Breast epithelium (tissue), 4 donors: Measurements from ENCODE around the gene PCARE. TPM values are rescaled to one million over a fixed set of nuclear protein-coding genes. Genes with fewer than 3 reads are reported as not detected.

ENCODE experiments used
- DNase-seq, 2 donors: peaks; one replicate each; pipeline ENCODE4 v3.0.0-alpha.2; 2019; ENCODE audit warnings: low spot score in 2 of 2
- H3K27ac ChIP-seq, 2 donors: fragments of 200-600 bp; sonication (generic) in 1 of 2; one replicate each; pipeline ENCODE4 v1.5.1; 2016 to 2019; ENCODE audit warnings: mild to moderate bottlenecking in 1 of 2
- H3K27me3 ChIP-seq, 2 donors: fragments of 200-600 bp; sonication (generic) in 1 of 2; one replicate each; pipeline versions ENCODE4 v1.5.1 to v1.6.0; 2017 to 2019; ENCODE audit warnings: control low read depth in 1 of 2, mild to moderate bottlenecking in 1 of 2
- H3K36me3 ChIP-seq: fragments of 200-600 bp; one replicate; pipeline ENCODE4 v1.5.1; 2019
- H3K4me1 ChIP-seq, 2 donors: fragments of 200-600 bp; sonication (generic); one replicate each; pipeline ENCODE4 v1.5.1; 2016 to 2019; ENCODE audit warnings: control low read depth in 1 of 2
- H3K4me3 ChIP-seq, 3 donors: fragments of 200-600 bp; sonication (generic); 1 replicate in 2 of 3; 2 replicates in 1 of 3; pipeline ENCODE4 v1.5.1; 2016 to 2019; ENCODE audit warnings: mild to moderate bottlenecking in 3 of 3, moderate library complexity in 2 of 3
- H3K9me3 ChIP-seq, 2 donors: fragments of 200-600 bp; sonication (generic) in 1 of 2; one replicate each; pipeline ENCODE4 v1.5.1; 2016 to 2019; ENCODE audit warnings: control low read depth in 1 of 2
- CTCF ChIP-seq, 3 donors: fragments of 450-650 bp; IDR thresholded peaks; one replicate each; pipeline ENCODE4 v1.5.1; 2016 to 2017; ENCODE audit warnings: antibody characterized with exemption in 3 of 3, mild to moderate bottlenecking in 3 of 3, moderate library complexity in 3 of 3
- POLR2A ChIP-seq: fragments of 450-650 bp; IDR thresholded peaks from one replicate; pipeline ENCODE4 v1.6.1; 2016; ENCODE audit warnings: antibody characterized with exemption, mild to moderate bottlenecking, moderate library complexity
- POLR2AphosphoS5 ChIP-seq, 3 donors: sonication (generic); formaldehyde crosslinking; IDR thresholded peaks; one replicate each; pipeline ENCODE4 v1.6.1; 2017; ENCODE audit warnings: antibody characterized with exemption in 3 of 3
- intact Hi-C: fragments of 100-400 bp; cut with DNase I; formaldehyde crosslinking; loops from one replicate; pipeline ENCODE4 v1.15.1; 2023; ENCODE audit warnings: low total_unique reads
- total RNA-seq, 3 donors: library from RNA; depleted of rRNA; stranded (reverse); fragments of >200 nt; gene quantifications; one replicate each; pipeline ENCODE4 v1.1.0, GENCODE V29; 2016

Gene PCARE
- total RNA-seq, 3 donors from 2014 or later = not detected

- Histone ChIP-seq H3K27me3 (no peaks in the 10 kb centered on the region), H3K36me3 (no peaks in the 10 kb centered on the region), H3K4me3 (no peak overlapping the region), H3K4me1 (peaks cover 0 to 7% of the 10 kb centered on the region in 2 donors), H3K27ac (peak overlapping the region in 1 of 2 donors; percentile 55), H3K9me3 (no peaks in the 10 kb centered on the region)
- intact Hi-C loops = no loop called here
- TF ChIP-seq CTCF (IDR thresholded peaks at IDR 0.05) (no peak), POLR2A (no peak), POLR2AphosphoS5 (IDR thresholded peaks at IDR 0.05) (no peak)
- DNase-seq = no peak
Measured at GRCh38 chr2:29014811-29015421, 59.4 kb downstream of the PCARE start.

GRCh38 chr2:29014331-29014730, 60.0 kb downstream of the PCARE start:
- Histone ChIP-seq H3K4me1 (peaks cover 0 to 7% of the 10 kb centered on the region in 2 donors), H3K36me3 (no peaks in the 10 kb centered on the region), H3K27me3 (no peaks in the 10 kb centered on the region), H3K27ac (no peak overlapping the region), H3K4me3 (no peak overlapping the region), H3K9me3 (no peaks in the 10 kb centered on the region)
- no peak for TF ChIP-seq POLR2AphosphoS5 (IDR thresholded peaks at IDR 0.05)
- TF ChIP-seq POLR2A = no peak
- TF ChIP-seq CTCF (IDR thresholded peaks at IDR 0.05) = no peak
- DNase-seq = no peak
- intact Hi-C loops = no loop called here

- no peaks in the 10 kb centered on the region for H3K9me3 ChIP-seq
- no peaks in the 10 kb centered on the region for H3K36me3 ChIP-seq
- TF ChIP-seq CTCF (IDR thresholded peaks at IDR 0.05) (no peak), POLR2A (no peak), POLR2AphosphoS5 (IDR thresholded peaks at IDR 0.05) (no peak)
- H3K4me3 ChIP-seq = no peak overlapping the region
- intact Hi-C loops = no loop called here
- H3K4me1 ChIP-seq = peaks cover 0 to 7% of the 10 kb centered on the region in 2 donors
- no peaks in the 10 kb centered on the region for H3K27me3 ChIP-seq
- DNase-seq = no peak
- H3K27ac ChIP-seq = no peak overlapping the region
Measured at GRCh38 chr2:29013057-29013780, 61.1 kb downstream of the PCARE start.

GRCh38 chr2:29012211-29012681, 62.1 kb downstream of the PCARE start:
- TF ChIP-seq POLR2AphosphoS5 (IDR thresholded peaks at IDR 0.05) (no peak), CTCF (IDR thresholded peaks at IDR 0.05) (no peak)
- no peak overlapping the region for H3K4me3 ChIP-seq
- no peak for DNase-seq
- intact Hi-C loops = no loop called here
- no peaks in the 10 kb centered on the region for H3K27me3 ChIP-seq
- H3K36me3 ChIP-seq = no peaks in the 10 kb centered on the region
- H3K27ac ChIP-seq = peak overlapping the region in 1 of 2 donors; percentile 74
- H3K9me3 ChIP-seq = no peaks in the 10 kb centered on the region
- peaks cover 0 to 7% of the 10 kb centered on the region in 2 donors for H3K4me1 ChIP-seq

Other genes with a start within 250 kb of the PCARE start
- 10 to 100 TPM in 2 of 3 donors, 1 to 10 TPM in 1; 8.5 to 18.1 (median 13.8) TPM for gene TRMT61B, start 204.2 kb downstream of the PCARE start, total RNA-seq
- 10 to 100 TPM; 55.1 to 67.8 (median 64.5) TPM for gene WDR43, start 179.9 kb downstream of the PCARE start, total RNA-seq
- 1 to 10 TPM in 1 of 3 donors, under 1 TPM in 2; 0.15 to 2.7 (median 0.33) TPM for gene TOGARAM2, start 93.2 kb downstream of the PCARE start, total RNA-seq
- 100 to 1,000 TPM in 1 of 3 donors, 10 to 100 TPM in 2; 67.2 to 146 (median 76.8) TPM for gene CLIP4, start 40.9 kb upstream of the PCARE start, total RNA-seq